Mesenchymal stem cell (in vitro differentiated cells and primary cell): ENCODE measurements around the gene GNA15.
A peak's percentile ranks its signal among the peaks of the same experiment; 100 is the strongest.

ENCODE experiments used
- DNase-seq: peaks from one replicate; pipeline ENCODE4 v3.0.0-alpha.2; 2013
- H2AFZ ChIP-seq: one replicate; pipeline ENCODE4 v1.6.1; 2013; ENCODE audit warnings: low read depth, mild to moderate bottlenecking, control low read depth, inconsistent platforms, low read length, moderate library complexity
- H2AK5ac ChIP-seq: 2 replicates; pipeline ENCODE4 v1.6.1; 2013; ENCODE audit warnings: low read length, moderate library complexity, mild to moderate bottlenecking, inconsistent platforms; ENCODE audit not compliant: severe bottlenecking
- H2BK120ac ChIP-seq: one replicate; pipeline ENCODE4 v1.6.1; 2013; ENCODE audit warnings: low read depth, mild to moderate bottlenecking, inconsistent platforms, low read length, moderate library complexity
- H2BK12ac ChIP-seq, 2 experiments: one replicate each; pipeline ENCODE4 v1.6.1; 2013; ENCODE audit warnings: inconsistent platforms in 2 of 2, low read length in 2 of 2, mild to moderate bottlenecking in 2 of 2, moderate library complexity in 2 of 2, control low read depth in 1 of 2
- H2BK15ac ChIP-seq: one replicate; pipeline ENCODE4 v1.6.1; 2013; ENCODE audit warnings: mild to moderate bottlenecking, low read depth, inconsistent platforms; ENCODE audit not compliant: poor library complexity, severe bottlenecking
- H2BK5ac ChIP-seq: 2 replicates; pipeline ENCODE4 v1.6.1; 2013; ENCODE audit warnings: low read depth, mild to moderate bottlenecking, low read length, control low read depth, inconsistent platforms; ENCODE audit not compliant: poor library complexity, severe bottlenecking
- H3K14ac ChIP-seq, 2 experiments: one replicate each; pipeline ENCODE4 v1.6.1; 2013; ENCODE audit warnings: inconsistent platforms in 2 of 2, low read length in 2 of 2, control low read depth in 1 of 2, mild to moderate bottlenecking in 1 of 2, moderate library complexity in 1 of 2
- H3K18ac ChIP-seq, 2 experiments: one replicate each; pipeline ENCODE4 v1.6.1; 2013; ENCODE audit warnings: inconsistent platforms in 2 of 2, low read length in 2 of 2, control low read depth in 1 of 2, low read depth in 1 of 2, mild to moderate bottlenecking in 1 of 2
- H3K23ac ChIP-seq, 2 experiments: one replicate each; pipeline ENCODE4 v1.6.1; 2013; ENCODE audit warnings: inconsistent platforms in 2 of 2, low read length in 2 of 2, mild to moderate bottlenecking in 2 of 2, moderate library complexity in 2 of 2, control low read depth in 1 of 2
- H3K27ac ChIP-seq: 2 replicates; pipeline ENCODE4 v1.5.1; 2013; ENCODE audit warnings: mild to moderate bottlenecking, moderate library complexity, low read length, control low read depth, inconsistent platforms; ENCODE audit not compliant: poor library complexity, severe bottlenecking
- H3K27me3 ChIP-seq, 2 experiments: 2 replicates each; pipeline versions ENCODE4 v1.6.1 to v1.7.0; 2013; ENCODE audit warnings: low read length in 2 of 2, mild to moderate bottlenecking in 2 of 2, moderate library complexity in 2 of 2, control low read depth in 1 of 2, inconsistent platforms in 1 of 2; ENCODE audit not compliant: control insufficient read depth in 1 of 2, insufficient read depth in 1 of 2
- H3K36me3 ChIP-seq, 2 experiments: 2 replicates each; pipeline versions ENCODE4 v1.6.1 to v1.7.0; 2013; ENCODE audit warnings: low read length in 2 of 2, control low read depth in 1 of 2, inconsistent platforms in 1 of 2, low read depth in 1 of 2, mild to moderate bottlenecking in 1 of 2; ENCODE audit not compliant: insufficient read depth in 2 of 2, control insufficient read depth in 1 of 2
- H3K4ac ChIP-seq, 2 experiments: one replicate each; pipeline ENCODE4 v1.6.1; 2013; ENCODE audit warnings: inconsistent platforms in 2 of 2, low read length in 2 of 2, mild to moderate bottlenecking in 2 of 2, moderate library complexity in 2 of 2, control low read depth in 1 of 2, low read depth in 1 of 2
- H3K4me1 ChIP-seq: 2 replicates; pipeline ENCODE4 v1.6.1; 2013; ENCODE audit warnings: low read depth, low read length, control low read depth; ENCODE audit not compliant: control insufficient read depth, insufficient read depth
- H3K4me2 ChIP-seq: 2 replicates; pipeline ENCODE4 v1.6.1; 2013; ENCODE audit warnings: low read length, mild to moderate bottlenecking, inconsistent platforms; ENCODE audit not compliant: poor library complexity, severe bottlenecking
- H3K4me3 ChIP-seq, 2 experiments: 2 replicates each; pipeline versions ENCODE4 v1.5.1 to v1.7.0; 2013; ENCODE audit warnings: low read length in 2 of 2, mild to moderate bottlenecking in 2 of 2, control low read depth in 1 of 2, low read depth in 1 of 2; ENCODE audit not compliant: insufficient read depth in 1 of 2
- H3K79me1 ChIP-seq: replicated peaks from 2 replicates; pipeline ENCODE4 v1.6.1; 2013; ENCODE audit warnings: mild to moderate bottlenecking, control low read depth, low read length, inconsistent platforms; ENCODE audit not compliant: poor library complexity, severe bottlenecking
- H3K9ac ChIP-seq: 2 replicates; pipeline ENCODE4 v1.7.0; 2013; ENCODE audit warnings: mild to moderate bottlenecking, low read length, moderate library complexity
- H3K9me3 ChIP-seq: 2 replicates; pipeline ENCODE4 v1.7.0; 2013; ENCODE audit warnings: mild to moderate bottlenecking, low read length; ENCODE audit not compliant: control insufficient read depth
- H4K8ac ChIP-seq: one replicate; pipeline ENCODE4 v1.6.1; 2013; ENCODE audit warnings: inconsistent platforms, mild to moderate bottlenecking, low read length, moderate library complexity
- H4K91ac ChIP-seq: one replicate; pipeline ENCODE4 v1.6.1; 2013; ENCODE audit warnings: mild to moderate bottlenecking, low read length, inconsistent platforms
- WGBS: methylation state at CpG from one replicate; pipeline ENCODE4 v1.1.7; 2013; ENCODE audit warnings: mixed read lengths; 5-methylcytosine and 5-hydroxymethylcytosine counted together

The GNA15 gene

DNA sequence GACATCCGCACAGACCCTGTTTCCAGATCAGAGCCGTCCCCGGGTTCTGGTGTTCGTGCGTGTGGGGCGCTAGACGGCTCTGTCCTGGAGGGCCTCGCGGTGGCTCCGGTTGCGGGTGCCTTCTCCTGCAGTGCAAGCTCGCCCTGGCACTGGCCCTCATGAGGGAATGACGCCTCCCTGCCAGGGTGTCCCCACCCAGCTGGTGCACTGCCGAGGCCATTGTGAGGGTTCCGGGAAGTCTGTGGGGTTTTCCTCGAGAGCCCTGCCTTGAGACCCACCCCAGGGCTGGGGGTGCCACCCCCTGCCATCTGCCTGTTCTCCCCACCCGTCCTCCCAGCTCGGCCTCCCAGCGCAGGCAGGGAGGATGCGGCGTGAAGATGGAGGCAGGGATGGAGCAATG is 19.2 kb upstream of the GNA15 start:
- Histone ChIP-seq H3K9me3 (no peaks in the 10 kb centered on the region), H2BK15ac (no peak overlapping the region), H2AFZ (no peak overlapping the region), H3K23ac (no peak overlapping the region), H3K18ac (no peak overlapping the region), H2AK5ac (peak overlapping the region; percentile 95), H3K27ac (peak overlapping the region; percentile 49), H4K91ac (no peak overlapping the region), H3K4ac (no peak overlapping the region), H3K4me2 (peak overlapping the region; percentile 31), H2BK120ac (no peak overlapping the region), H2BK12ac (no peak overlapping the region), H3K27me3 (no peaks in the 10 kb centered on the region), H4K8ac (peak overlapping the region; percentile 7), H2BK5ac (peak overlapping the region; percentile 58), H3K79me1 (peaks cover 67% of the 10 kb centered on the region), H3K4me1 (peaks cover 31% of the 10 kb centered on the region), H3K9ac (no peak overlapping the region), H3K14ac (no peak overlapping the region), H3K4me3 (peak overlapping the region in 1 of 2 experiments; percentile 15), H3K36me3 (peaks cover 22 to 88% of the 10 kb centered on the region in 2 experiments)
- DNase-seq = no peak
- 95% methylated on average over 21 of the region's 21 CpGs for WGBS

DNA sequence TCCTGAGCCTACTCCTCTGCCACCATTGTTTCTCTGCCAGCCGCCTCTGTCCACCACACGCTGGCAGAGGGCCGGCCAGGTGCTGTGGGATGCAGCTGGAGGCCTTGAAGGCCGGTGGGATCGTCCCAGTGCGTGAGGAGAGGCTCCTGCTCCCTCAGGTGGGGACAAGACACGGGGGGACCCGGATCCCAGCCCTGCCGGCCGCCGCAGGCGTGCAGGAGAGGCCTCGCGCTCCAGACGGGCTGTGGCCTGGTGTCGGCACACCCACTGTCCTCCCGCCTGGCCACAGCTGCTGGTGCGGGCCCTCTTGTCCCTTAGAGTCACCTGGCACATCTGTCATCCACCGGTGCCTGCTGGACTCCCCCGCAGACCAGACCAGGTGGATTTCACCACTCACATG is 18.1 kb upstream of the GNA15 start:
- Histone ChIP-seq H3K36me3 (peaks cover 20 to 92% of the 10 kb centered on the region in 2 experiments), H4K8ac (no peak overlapping the region), H2BK12ac (no peak overlapping the region), H3K4ac (no peak overlapping the region), H3K9me3 (no peaks in the 10 kb centered on the region), H4K91ac (no peak overlapping the region), H2AK5ac (no peak overlapping the region), H3K27me3 (no peaks in the 10 kb centered on the region), H3K14ac (no peak overlapping the region), H3K4me2 (no peak overlapping the region), H2BK15ac (no peak overlapping the region), H3K23ac (no peak overlapping the region), H3K27ac (no peak overlapping the region), H3K9ac (no peak overlapping the region), H2BK120ac (no peak overlapping the region), H3K18ac (no peak overlapping the region), H3K4me3 (no peak overlapping the region), H2BK5ac (no peak overlapping the region), H3K79me1 (peaks cover 64% of the 10 kb centered on the region), H2AFZ (no peak overlapping the region), H3K4me1 (peaks cover 31% of the 10 kb centered on the region)
- DNase-seq = no peak
- WGBS = 95% methylated on average over 20 of the region's 20 CpGs

DNA sequence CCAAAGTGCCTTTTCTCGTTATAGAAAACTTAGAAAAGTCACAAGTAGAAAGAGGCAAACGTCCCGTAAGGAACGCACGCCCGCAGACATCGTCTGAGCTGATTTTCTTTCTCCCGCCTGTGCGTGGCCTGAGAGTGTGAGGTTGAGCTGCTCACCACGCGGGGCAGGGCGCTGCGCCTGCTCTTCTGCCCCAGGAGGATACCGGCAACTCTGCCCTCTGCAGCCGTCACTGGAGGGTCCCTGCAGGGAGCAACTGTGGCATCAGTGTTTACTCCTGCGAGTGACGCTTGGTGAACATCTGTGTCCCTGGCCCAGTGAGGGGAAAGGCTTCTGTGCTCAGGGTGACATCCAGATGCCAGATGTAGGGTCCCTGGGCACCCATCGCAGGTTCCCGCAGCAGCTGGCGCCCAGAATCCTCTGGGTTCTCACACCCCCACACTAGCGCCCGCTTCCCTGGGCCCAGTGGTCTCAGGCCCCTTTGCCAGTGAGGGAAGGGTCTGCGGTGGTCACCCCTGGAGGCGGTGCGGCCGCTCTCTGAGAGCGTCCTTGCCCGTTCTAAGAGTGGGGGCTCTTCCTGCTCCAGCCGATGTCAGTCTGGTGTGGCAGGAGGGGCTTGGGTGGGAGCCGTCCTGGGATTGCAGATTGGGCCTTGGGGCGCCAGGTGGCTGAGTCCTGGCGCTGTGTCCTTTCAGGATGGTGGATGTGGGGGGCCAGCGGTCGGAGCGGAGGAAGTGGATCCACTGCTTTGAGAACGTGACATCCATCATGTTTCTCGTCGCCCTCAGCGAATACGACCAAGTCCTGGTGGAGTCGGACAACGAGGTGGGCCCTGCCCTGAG is 17.4 kb upstream of the GNA15 start:
- no peak overlapping the region for H2AK5ac ChIP-seq
- 94% methylated on average over 41 of the region's 42 CpGs for WGBS
- H4K91ac ChIP-seq = no peak overlapping the region
- H3K9me3 ChIP-seq = no peaks in the 10 kb centered on the region
- no peak overlapping the region for H3K4me2 ChIP-seq
- no peak overlapping the region for H3K4ac ChIP-seq
- no peak overlapping the region for H3K9ac ChIP-seq
- peaks cover 20 to 92% of the 10 kb centered on the region in 2 experiments for H3K36me3 ChIP-seq
- H3K14ac ChIP-seq = no peak overlapping the region
- H3K18ac ChIP-seq = no peak overlapping the region
- H2AFZ ChIP-seq = no peak overlapping the region
- H2BK12ac ChIP-seq = no peak overlapping the region
- H3K23ac ChIP-seq = no peak overlapping the region
- no peak overlapping the region for H2BK5ac ChIP-seq
- peaks cover 33% of the 10 kb centered on the region for H3K4me1 ChIP-seq
- H4K8ac ChIP-seq = no peak overlapping the region
- H2BK15ac ChIP-seq = no peak overlapping the region
- H3K79me1 ChIP-seq = peaks cover 62% of the 10 kb centered on the region
- no peaks in the 10 kb centered on the region for H3K27me3 ChIP-seq
- no peak overlapping the region for H3K4me3 ChIP-seq
- no peak overlapping the region for H2BK120ac ChIP-seq
- no peak overlapping the region for H3K27ac ChIP-seq
- no peak for DNase-seq

DNA sequence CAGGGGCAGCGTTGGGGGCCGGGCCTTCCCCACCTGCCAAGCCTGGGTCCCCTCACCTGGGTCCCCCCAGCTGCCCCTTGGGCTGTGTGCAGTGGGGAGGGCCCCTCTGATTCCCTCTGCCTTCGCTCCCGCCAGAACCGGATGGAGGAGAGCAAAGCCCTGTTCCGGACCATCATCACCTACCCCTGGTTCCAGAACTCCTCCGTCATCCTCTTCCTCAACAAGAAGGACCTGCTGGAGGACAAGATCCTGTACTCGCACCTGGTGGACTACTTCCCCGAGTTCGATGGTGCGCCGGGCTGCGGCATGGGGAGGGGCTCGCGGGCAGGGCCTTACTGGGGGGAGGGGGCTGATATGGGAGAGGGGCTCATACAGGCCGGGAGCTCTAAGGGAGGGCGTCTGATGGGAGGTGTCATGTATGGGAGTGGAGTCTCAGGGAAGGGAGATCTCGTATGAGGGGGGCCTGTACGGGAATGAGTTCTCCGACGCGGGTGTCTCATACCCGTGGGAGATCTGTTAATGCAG is 16.7 kb upstream of the GNA15 start:
- Histone ChIP-seq H4K91ac (no peak overlapping the region), H3K4me3 (no peak overlapping the region), H2BK12ac (no peak overlapping the region), H3K9ac (no peak overlapping the region), H2AK5ac (no peak overlapping the region), H3K14ac (no peak overlapping the region), H2BK5ac (no peak overlapping the region), H3K27ac (no peak overlapping the region), H3K4ac (no peak overlapping the region), H3K36me3 (peaks cover 20 to 90% of the 10 kb centered on the region in 2 experiments), H2BK15ac (no peak overlapping the region), H3K79me1 (peaks cover 58% of the 10 kb centered on the region), H4K8ac (no peak overlapping the region), H2AFZ (no peak overlapping the region), H3K4me1 (peaks cover 33% of the 10 kb centered on the region), H3K23ac (no peak overlapping the region), H3K27me3 (no peaks in the 10 kb centered on the region), H2BK120ac (no peak overlapping the region), H3K18ac (no peak overlapping the region), H3K9me3 (no peaks in the 10 kb centered on the region), H3K4me2 (no peak overlapping the region)
- DNase-seq = no peak
- 96% methylated on average over 23 of the region's 23 CpGs for WGBS
